ENCODE data around the gene MYNN. TPM values are rescaled to one million over a fixed set of nuclear protein-coding genes. Genes with fewer than 3 reads are reported as not detected.

Gene MYNN
- total and polyA plus RNA-seq, 2 donors (not counting 1 experiment from before 2014, with no cell fraction given), result 14.7 to 24.0 TPM

DNA sequence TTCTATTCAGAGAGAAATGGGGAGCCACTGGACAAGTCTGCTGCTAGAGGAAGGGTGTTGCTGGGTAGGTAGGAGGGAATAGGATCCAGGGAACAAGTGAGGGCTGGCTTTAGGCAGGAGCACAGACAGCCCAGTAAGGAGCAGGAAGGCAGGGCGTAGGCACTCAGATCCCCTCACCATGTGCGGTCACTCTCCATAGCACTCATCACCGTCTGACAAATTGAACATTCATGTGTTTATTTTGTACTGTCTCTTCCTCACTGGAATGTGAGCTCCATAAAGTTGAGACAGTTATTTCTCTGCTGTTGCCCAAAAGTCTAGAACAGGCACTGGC lies 63.7 kb downstream of the MYNN start:
- Mint-ChIP-seq H3K9me3 (ENCODE audit: insufficient read depth) (no peaks in the 10 kb centered on the region), H3K27ac (peak overlapping the region; percentile 97), H3K4me1 (peaks cover 47% of the 10 kb centered on the region), H3K27me3 (no peaks in the 10 kb centered on the region), H3K4me3 (peak overlapping the region; percentile 21)
- H3K4me2 ChIP-seq (replicated peaks; ENCODE audit: low read depth, low read length, poor library complexity, severe bottlenecking), result peak overlapping the region; percentile 41
- no peaks in the 10 kb centered on the region for H4K20me1 ChIP-seq (ENCODE audit: control insufficient read depth, insufficient read depth, low read length, poor library complexity, severe bottlenecking)
- peak overlapping the region; percentile 82 for H2AFZ ChIP-seq (ENCODE audit: insufficient read depth, low read depth, low read length, poor library complexity, severe bottlenecking)
- intact Hi-C loops (cut with micrococcal nuclease), result loop anchor here (1.0 to 10.0 kb wide), 3 partner anchors 24 to 518 kb away; partner anchors contain the start of genes MECOM and SKIL
- H3K36me3 ChIP-seq (replicated peaks in 1 of 2; ENCODE audit: control extremely low read depth in 1 of 2, control insufficient read depth in 1 of 2, extremely low read depth in 1 of 2, insufficient read depth in 2 of 2, low read length in 1 of 2), result peaks cover 0 to 3% of the 10 kb centered on the region in 2 experiments
- no peak for TF ChIP-seq EZH2 (IDR thresholded peaks at IDR 0.05; ENCODE audit: borderline replicate concordance, insufficient read depth, low read depth, low read length, poor library complexity, severe bottlenecking)
- TF ChIP-seq, protein P1, sequence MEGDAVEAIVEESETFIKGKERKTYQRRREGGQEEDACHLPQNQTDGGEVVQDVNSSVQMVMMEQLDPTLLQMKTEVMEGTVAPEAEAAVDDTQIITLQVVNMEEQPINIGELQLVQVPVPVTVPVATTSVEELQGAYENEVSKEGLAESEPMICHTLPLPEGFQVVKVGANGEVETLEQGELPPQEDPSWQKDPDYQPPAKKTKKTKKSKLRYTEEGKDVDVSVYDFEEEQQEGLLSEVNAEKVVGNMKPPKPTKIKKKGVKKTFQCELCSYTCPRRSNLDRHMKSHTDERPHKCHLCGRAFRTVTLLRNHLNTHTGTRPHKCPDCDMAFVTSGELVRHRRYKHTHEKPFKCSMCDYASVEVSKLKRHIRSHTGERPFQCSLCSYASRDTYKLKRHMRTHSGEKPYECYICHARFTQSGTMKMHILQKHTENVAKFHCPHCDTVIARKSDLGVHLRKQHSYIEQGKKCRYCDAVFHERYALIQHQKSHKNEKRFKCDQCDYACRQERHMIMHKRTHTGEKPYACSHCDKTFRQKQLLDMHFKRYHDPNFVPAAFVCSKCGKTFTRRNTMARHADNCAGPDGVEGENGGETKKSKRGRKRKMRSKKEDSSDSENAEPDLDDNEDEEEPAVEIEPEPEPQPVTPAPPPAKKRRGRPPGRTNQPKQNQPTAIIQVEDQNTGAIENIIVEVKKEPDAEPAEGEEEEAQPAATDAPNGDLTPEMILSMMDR (IDR thresholded peaks at IDR 0.05), result no peak
- H3K9ac ChIP-seq (ENCODE audit: low read length), result peak overlapping the region; percentile 47
- no peaks in the 10 kb centered on the region for H3K79me2 ChIP-seq (ENCODE audit: control insufficient read depth, insufficient read depth, low read length)
- no peak overlapping the region for H3K4me3 ChIP-seq (ENCODE audit: control extremely low read depth in 1 of 5, extremely low read depth in 1 of 5, insufficient read depth in 1 of 5, low read depth in 2 of 5, low read length in 4 of 5)
- peaks cover 0 to 1% (median 0%) of the 10 kb centered on the region in 3 donors for H3K9me3 ChIP-seq (ENCODE audit: control extremely low read depth in 1 of 3, control insufficient read depth in 2 of 3, insufficient read depth in 1 of 3, low read length in 2 of 3)
- ChIA-PET CTCF (interaction anchor here (0.6 to 1.5 kb wide), 4 partner anchors 22 to 487 kb away, joined by 3 to 4 read pairs (median 4); partner anchors contain the start of genes LRRC34 and LRRIQ4), POLR2A (no interaction called here)
- WGBS (ENCODE audit: insufficient coverage), result 100% methylated on average over 1 of the region's 3 CpGs
- H3K27ac ChIP-seq (ENCODE audit: low read length in 2 of 2), result peak overlapping the region; percentile 75 to 91
- H3K27me3 ChIP-seq (replicated peaks in 1 of 4; ENCODE audit: control extremely low read depth in 1 of 4, control insufficient read depth in 3 of 4, insufficient read depth in 4 of 4, low read length in 3 of 4), result no peaks in the 10 kb centered on the region
- ATAC-seq (ENCODE audit: low read depth) (no peak), DNase-seq (no peak)
- H3K4me1 ChIP-seq (ENCODE audit: control insufficient read depth in 2 of 2, insufficient read depth in 2 of 2, low read length in 2 of 2), result peaks cover 37 to 39% of the 10 kb centered on the region in 2 donors

DNA sequence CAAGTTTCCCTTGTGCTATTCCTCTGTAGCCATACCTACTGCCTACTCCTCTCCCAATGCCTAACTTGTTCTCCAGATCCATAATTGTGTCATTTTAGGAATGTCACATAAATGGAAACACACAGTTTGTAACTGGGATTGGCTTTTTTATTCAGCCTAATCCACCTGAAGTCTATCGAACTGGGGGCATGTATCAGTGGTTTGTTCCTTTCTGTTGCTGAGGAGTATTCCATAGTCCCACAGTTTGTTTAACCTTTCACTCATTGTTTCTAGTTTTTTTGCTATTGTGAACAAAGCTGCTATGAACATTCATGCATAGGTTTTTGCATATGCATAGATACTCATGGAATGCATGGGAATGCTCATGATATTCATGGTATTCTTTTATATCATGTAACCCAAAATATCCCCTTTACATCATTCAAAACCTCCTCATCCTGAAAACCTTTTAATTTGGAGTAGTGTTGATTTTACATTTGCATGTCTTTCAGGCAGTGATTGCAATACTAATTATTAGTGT lies 65.4 kb downstream of the MYNN start:
- peaks cover 0 to 1% (median 0%) of the 10 kb centered on the region in 3 donors for H3K9me3 ChIP-seq (ENCODE audit: control extremely low read depth in 1 of 3, control insufficient read depth in 2 of 3, insufficient read depth in 1 of 3, low read length in 2 of 3)
- H3K27me3 Mint-ChIP-seq, result no peaks in the 10 kb centered on the region
- H3K9me3 Mint-ChIP-seq (ENCODE audit: insufficient read depth), result no peaks in the 10 kb centered on the region
- H3K27me3 ChIP-seq (replicated peaks in 1 of 4; ENCODE audit: control extremely low read depth in 1 of 4, control insufficient read depth in 3 of 4, insufficient read depth in 4 of 4, low read length in 3 of 4), result no peaks in the 10 kb centered on the region
- WGBS (ENCODE audit: insufficient coverage), result no CpG with 5 or more reads among the region's 1 CpG
- POLR2A ChIA-PET, result no interaction called here
- no peak for DNase-seq
- no peaks in the 10 kb centered on the region for H4K20me1 ChIP-seq (ENCODE audit: control insufficient read depth, insufficient read depth, low read length, poor library complexity, severe bottlenecking)
- no peak overlapping the region for H3K4me3 ChIP-seq (ENCODE audit: control extremely low read depth in 1 of 5, extremely low read depth in 1 of 5, insufficient read depth in 1 of 5, low read depth in 2 of 5, low read length in 4 of 5)
- no peaks in the 10 kb centered on the region for H3K79me2 ChIP-seq (ENCODE audit: control insufficient read depth, insufficient read depth, low read length)
- no peak overlapping the region for H3K4me3 Mint-ChIP-seq
- TF ChIP-seq, protein P1 (IDR thresholded peaks at IDR 0.05), result no peak
- no peak for TF ChIP-seq EZH2 (IDR thresholded peaks at IDR 0.05; ENCODE audit: borderline replicate concordance, insufficient read depth, low read depth, low read length, poor library complexity, severe bottlenecking)
- no peak for ATAC-seq (ENCODE audit: low read depth)
- H3K36me3 ChIP-seq (replicated peaks in 1 of 2; ENCODE audit: control extremely low read depth in 1 of 2, control insufficient read depth in 1 of 2, extremely low read depth in 1 of 2, insufficient read depth in 2 of 2, low read length in 1 of 2), result peaks cover 0 to 3% of the 10 kb centered on the region in 2 experiments
- H3K9ac ChIP-seq (ENCODE audit: low read length), result no peak overlapping the region
- H3K4me1 Mint-ChIP-seq, result peaks cover 57% of the 10 kb centered on the region
- H3K4me2 ChIP-seq (replicated peaks; ENCODE audit: low read depth, low read length, poor library complexity, severe bottlenecking), result no peak overlapping the region
- peak overlapping the region; percentile 39 for H3K27ac Mint-ChIP-seq
- no peak overlapping the region for H2AFZ ChIP-seq (ENCODE audit: insufficient read depth, low read depth, low read length, poor library complexity, severe bottlenecking)
- H3K4me1 ChIP-seq (ENCODE audit: control insufficient read depth in 2 of 2, insufficient read depth in 2 of 2, low read length in 2 of 2), result peaks cover 45 to 48% of the 10 kb centered on the region in 2 donors
- CTCF ChIA-PET, result no interaction called here
- H3K27ac ChIP-seq (ENCODE audit: low read length in 2 of 2), result no peak overlapping the region
- intact Hi-C loops (cut with micrococcal nuclease), result loop anchor here (10.0 kb wide), 2 partner anchors 174 to 516 kb away; partner anchors contain the start of genes MECOM and SKIL
